GM12878 (cell line): Measurements from ENCODE around the gene GPR146.

ENCODE experiments used
- BCL11A ChIP-seq: IDR thresholded peaks from 2 replicates; pipeline ENCODE4 v1.6.1; 2011; ENCODE audit warnings: low read depth, low read length
- CHD2 ChIP-seq: IDR thresholded peaks from 2 replicates; pipeline ENCODE4 v1.6.1; 2011; ENCODE audit warnings: low read depth, low read length, improper control_type of control experiment, borderline replicate concordance
- EGR1 ChIP-seq, 2 experiments: IDR thresholded peaks; 1 replicate in 1 of 2; 2 replicates in 1 of 2; pipeline ENCODE4 v1.6.1; 2011 to 2012; ENCODE audit warnings: low read depth in 2 of 2, low read length in 2 of 2, borderline replicate concordance in 1 of 2, mild to moderate bottlenecking in 1 of 2, moderate library complexity in 1 of 2
- NFXL1 ChIP-seq: fragments of 450-650 bp; IDR thresholded peaks from 2 replicates; pipeline ENCODE4 v1.6.1; 2017; ENCODE audit warnings: antibody characterized with exemption, mild to moderate bottlenecking, borderline replicate concordance
- POLR2A ChIP-seq: IDR thresholded peaks from 2 replicates; pipeline ENCODE4 v1.6.1; 2011; ENCODE audit warnings: low read depth, mild to moderate bottlenecking, low read length
- POLR2AphosphoS5 ChIP-seq: IDR thresholded peaks from 2 replicates; pipeline ENCODE4 v1.6.1; 2011; ENCODE audit warnings: mild to moderate bottlenecking, low read length, inconsistent platforms
- SP1 ChIP-seq: IDR thresholded peaks from one replicate; pipeline ENCODE4 v1.6.1; 2011; ENCODE audit warnings: low read depth, low read length
- TCF12 ChIP-seq: IDR thresholded peaks from 2 replicates; pipeline ENCODE4 v1.6.1; 2011; ENCODE audit warnings: low read depth, mild to moderate bottlenecking, low read length
- TCF3 ChIP-seq: IDR thresholded peaks from 2 replicates; pipeline ENCODE4 v1.6.1; 2012; ENCODE audit warnings: low read depth, mild to moderate bottlenecking, low read length, borderline replicate concordance; ENCODE audit not compliant: insufficient read depth
- TF ChIP-seq, protein P1 (sequence below): fragments of 450-650 bp; IDR thresholded peaks from 2 replicates; pipeline ENCODE4 v1.6.1; 2017; ENCODE audit warnings: mild to moderate bottlenecking, moderate library complexity
- TF ChIP-seq, protein P2 (sequence below): IDR thresholded peaks from 2 replicates; pipeline ENCODE4 v1.6.1; 2012; ENCODE audit warnings: low read depth, low read length, improper control_type of control experiment
- TF ChIP-seq, protein P3 (sequence below), 3 experiments: IDR thresholded peaks in 2 of 3; conservative IDR thresholded peaks in 1 of 3; 2 replicates each; pipeline ENCODE4 v1.5.1; 2011; ENCODE audit warnings: low read depth in 3 of 3, low read length in 3 of 3, mild to moderate bottlenecking in 3 of 3, control low read depth in 2 of 3, moderate library complexity in 2 of 3, inconsistent platforms in 1 of 3, mixed read lengths in 1 of 3; ENCODE audit not compliant: control insufficient read depth in 2 of 3, insufficient read depth in 1 of 3; ENCODE audit errors: extremely low read depth in 1 of 3
- TF ChIP-seq, protein P4 (sequence below): IDR thresholded peaks from 2 replicates; pipeline ENCODE4 v1.6.1; 2012; ENCODE audit warnings: mild to moderate bottlenecking, low read depth, low read length

DNA sequence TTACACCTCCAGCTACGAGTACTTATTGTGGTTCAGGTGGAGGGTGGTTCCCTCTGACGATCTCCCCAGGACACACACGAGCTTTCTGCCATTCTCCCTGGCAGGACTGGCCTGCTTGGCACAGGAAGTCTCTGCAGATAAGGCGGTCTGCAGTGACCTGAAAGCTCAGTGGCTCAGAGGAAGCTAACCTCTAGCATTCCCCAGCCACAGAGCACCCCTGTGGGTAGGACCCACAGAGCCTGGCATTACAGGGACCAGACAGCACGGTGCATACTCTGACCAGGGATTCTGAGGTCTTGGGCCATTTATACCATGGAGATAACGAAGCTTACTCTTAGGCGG, 1.9 kb upstream of the GPR146 start:
- TF ChIP-seq, protein P1, sequence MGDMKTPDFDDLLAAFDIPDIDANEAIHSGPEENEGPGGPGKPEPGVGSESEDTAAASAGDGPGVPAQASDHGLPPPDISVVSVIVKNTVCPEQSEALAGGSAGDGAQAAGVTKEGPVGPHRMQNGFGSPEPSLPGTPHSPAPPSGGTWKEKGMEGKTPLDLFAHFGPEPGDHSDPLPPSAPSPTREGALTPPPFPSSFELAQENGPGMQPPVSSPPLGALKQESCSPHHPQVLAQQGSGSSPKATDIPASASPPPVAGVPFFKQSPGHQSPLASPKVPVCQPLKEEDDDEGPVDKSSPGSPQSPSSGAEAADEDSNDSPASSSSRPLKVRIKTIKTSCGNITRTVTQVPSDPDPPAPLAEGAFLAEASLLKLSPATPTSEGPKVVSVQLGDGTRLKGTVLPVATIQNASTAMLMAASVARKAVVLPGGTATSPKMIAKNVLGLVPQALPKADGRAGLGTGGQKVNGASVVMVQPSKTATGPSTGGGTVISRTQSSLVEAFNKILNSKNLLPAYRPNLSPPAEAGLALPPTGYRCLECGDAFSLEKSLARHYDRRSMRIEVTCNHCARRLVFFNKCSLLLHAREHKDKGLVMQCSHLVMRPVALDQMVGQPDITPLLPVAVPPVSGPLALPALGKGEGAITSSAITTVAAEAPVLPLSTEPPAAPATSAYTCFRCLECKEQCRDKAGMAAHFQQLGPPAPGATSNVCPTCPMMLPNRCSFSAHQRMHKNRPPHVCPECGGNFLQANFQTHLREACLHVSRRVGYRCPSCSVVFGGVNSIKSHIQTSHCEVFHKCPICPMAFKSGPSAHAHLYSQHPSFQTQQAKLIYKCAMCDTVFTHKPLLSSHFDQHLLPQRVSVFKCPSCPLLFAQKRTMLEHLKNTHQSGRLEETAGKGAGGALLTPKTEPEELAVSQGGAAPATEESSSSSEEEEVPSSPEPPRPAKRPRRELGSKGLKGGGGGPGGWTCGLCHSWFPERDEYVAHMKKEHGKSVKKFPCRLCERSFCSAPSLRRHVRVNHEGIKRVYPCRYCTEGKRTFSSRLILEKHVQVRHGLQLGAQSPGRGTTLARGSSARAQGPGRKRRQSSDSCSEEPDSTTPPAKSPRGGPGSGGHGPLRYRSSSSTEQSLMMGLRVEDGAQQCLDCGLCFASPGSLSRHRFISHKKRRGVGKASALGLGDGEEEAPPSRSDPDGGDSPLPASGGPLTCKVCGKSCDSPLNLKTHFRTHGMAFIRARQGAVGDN, result no peak
- TF ChIP-seq, protein P2, sequence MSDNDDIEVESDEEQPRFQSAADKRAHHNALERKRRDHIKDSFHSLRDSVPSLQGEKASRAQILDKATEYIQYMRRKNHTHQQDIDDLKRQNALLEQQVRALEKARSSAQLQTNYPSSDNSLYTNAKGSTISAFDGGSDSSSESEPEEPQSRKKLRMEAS, result no peak
- TF ChIP-seq SP1 (no peak), TCF3 (no peak), EGR1 (IDR thresholded peaks at IDR 0.05; ENCODE audit: borderline replicate concordance in 1 of 2, low read depth in 2 of 2, low read length in 2 of 2) (no peak), NFXL1 (no peak), CHD2 (no peak), TCF12 (no peak), POLR2A (no peak), BCL11A (no peak), POLR2AphosphoS5 (no peak)
- TF ChIP-seq, protein P3, sequence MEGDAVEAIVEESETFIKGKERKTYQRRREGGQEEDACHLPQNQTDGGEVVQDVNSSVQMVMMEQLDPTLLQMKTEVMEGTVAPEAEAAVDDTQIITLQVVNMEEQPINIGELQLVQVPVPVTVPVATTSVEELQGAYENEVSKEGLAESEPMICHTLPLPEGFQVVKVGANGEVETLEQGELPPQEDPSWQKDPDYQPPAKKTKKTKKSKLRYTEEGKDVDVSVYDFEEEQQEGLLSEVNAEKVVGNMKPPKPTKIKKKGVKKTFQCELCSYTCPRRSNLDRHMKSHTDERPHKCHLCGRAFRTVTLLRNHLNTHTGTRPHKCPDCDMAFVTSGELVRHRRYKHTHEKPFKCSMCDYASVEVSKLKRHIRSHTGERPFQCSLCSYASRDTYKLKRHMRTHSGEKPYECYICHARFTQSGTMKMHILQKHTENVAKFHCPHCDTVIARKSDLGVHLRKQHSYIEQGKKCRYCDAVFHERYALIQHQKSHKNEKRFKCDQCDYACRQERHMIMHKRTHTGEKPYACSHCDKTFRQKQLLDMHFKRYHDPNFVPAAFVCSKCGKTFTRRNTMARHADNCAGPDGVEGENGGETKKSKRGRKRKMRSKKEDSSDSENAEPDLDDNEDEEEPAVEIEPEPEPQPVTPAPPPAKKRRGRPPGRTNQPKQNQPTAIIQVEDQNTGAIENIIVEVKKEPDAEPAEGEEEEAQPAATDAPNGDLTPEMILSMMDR (IDR thresholded peaks at IDR 0.05 in 2 of 3, conservative IDR thresholded peaks at IDR 0.05 in 1 of 3; ENCODE audit: control insufficient read depth in 2 of 3, extremely low read depth in 1 of 3, insufficient read depth in 1 of 3, low read depth in 3 of 3, low read length in 3 of 3), result no peak
- TF ChIP-seq, protein P4, sequence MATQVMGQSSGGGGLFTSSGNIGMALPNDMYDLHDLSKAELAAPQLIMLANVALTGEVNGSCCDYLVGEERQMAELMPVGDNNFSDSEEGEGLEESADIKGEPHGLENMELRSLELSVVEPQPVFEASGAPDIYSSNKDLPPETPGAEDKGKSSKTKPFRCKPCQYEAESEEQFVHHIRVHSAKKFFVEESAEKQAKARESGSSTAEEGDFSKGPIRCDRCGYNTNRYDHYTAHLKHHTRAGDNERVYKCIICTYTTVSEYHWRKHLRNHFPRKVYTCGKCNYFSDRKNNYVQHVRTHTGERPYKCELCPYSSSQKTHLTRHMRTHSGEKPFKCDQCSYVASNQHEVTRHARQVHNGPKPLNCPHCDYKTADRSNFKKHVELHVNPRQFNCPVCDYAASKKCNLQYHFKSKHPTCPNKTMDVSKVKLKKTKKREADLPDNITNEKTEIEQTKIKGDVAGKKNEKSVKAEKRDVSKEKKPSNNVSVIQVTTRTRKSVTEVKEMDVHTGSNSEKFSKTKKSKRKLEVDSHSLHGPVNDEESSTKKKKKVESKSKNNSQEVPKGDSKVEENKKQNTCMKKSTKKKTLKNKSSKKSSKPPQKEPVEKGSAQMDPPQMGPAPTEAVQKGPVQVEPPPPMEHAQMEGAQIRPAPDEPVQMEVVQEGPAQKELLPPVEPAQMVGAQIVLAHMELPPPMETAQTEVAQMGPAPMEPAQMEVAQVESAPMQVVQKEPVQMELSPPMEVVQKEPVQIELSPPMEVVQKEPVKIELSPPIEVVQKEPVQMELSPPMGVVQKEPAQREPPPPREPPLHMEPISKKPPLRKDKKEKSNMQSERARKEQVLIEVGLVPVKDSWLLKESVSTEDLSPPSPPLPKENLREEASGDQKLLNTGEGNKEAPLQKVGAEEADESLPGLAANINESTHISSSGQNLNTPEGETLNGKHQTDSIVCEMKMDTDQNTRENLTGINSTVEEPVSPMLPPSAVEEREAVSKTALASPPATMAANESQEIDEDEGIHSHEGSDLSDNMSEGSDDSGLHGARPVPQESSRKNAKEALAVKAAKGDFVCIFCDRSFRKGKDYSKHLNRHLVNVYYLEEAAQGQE, result no peak
